ENCODE results near the gene LGI2.

LGI2 gene

GRCh38 chr4:24966076-24966475 lies 64.7 kb downstream of the LGI2 start:
- no peak for DNase-seq (ENCODE audit: low read depth)

GRCh38 chr4:24965627-24966026 lies 65.1 kb downstream of the LGI2 start:
- no peak for DNase-seq (ENCODE audit: low read depth)

GRCh38 chr4:24963277-24963676 lies 67.5 kb downstream of the LGI2 start:
- DNase-seq (ENCODE audit: low read depth), result no peak

- DNase-seq (ENCODE audit: low read depth), result no peak
Measured at GRCh38 chr4:24957886-24958285, 72.9 kb downstream of the LGI2 start.

GRCh38 chr4:24956763-24957162 lies 74.0 kb downstream of the LGI2 start:
- no peak for DNase-seq (ENCODE audit: low read depth)

GRCh38 chr4:24956091-24956490 lies 74.7 kb downstream of the LGI2 start:
- DNase-seq (ENCODE audit: low read depth), result no peak

GRCh38 chr4:24952667-24953066 lies 78.1 kb downstream of the LGI2 start:
- no peak for DNase-seq (ENCODE audit: low read depth)

GRCh38 chr4:24949970-24950369 lies 80.8 kb downstream of the LGI2 start:
- DNase-seq (ENCODE audit: low read depth), result no peak
